Measurements from ENCODE around the gene DHH. TPM values are rescaled to one million over a fixed set of nuclear protein-coding genes. Genes with fewer than 3 reads are reported as not detected.
A peak's percentile ranks its signal among the peaks of the same experiment; 100 is the strongest.
"Not testable (repeated sequence)": the region's sequence is repeated elsewhere in the genome, so short reads cannot be mapped to it uniquely, and the experiment has no call there.

DHH gene
- total RNA-seq, 2 experiments from 2014 or later, result 0.14 TPM; not detected in 1

DNA sequence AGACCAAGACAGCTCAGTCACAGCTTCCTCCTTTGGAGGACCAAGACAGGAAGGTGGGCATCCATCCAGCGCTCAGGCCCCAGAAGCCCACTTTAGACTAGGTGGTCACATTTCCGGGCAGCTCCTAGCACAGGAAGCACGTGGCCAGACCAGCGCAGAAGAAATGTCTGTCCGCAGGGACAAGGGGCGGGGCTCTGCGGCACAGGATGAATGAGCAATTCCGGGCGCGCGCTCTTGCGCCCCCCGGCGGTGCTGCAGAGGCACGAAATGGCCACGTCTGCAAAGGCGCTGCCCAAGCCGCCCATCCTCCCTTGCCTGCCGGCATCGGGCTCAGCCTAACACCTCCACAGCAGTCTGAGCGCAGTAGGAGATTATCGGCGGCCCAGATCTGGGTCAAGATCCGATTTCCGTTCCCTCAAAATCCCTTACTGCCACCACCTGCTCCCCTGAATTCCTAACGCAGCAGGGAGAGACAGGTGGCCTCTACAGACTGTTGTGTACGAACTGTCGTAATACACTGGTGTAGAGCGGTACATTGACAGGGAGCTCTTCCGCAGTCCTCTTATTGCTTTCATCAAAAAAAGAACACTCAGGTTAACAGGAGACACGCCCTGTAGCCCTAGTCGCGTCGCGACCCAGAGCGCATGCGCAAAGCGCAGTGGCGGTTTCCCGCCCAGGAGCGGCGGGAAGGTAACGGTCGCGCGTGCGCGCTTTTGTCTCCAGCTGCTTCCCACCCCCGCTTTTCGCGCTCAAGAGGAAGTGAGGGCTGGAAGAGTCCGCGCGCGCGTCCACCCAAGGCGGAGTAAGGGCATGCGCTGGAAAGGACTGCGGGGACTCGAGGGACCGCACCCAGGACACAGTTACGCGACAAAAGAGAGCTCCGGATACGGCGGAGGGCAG is 35.8 kb upstream of the DHH start:
- ATAC-seq, result peak; percentile 67
- peaks cover 49% of the 10 kb centered on the region for H3K36me3 Mint-ChIP-seq (ENCODE audit: low read depth)
- peaks cover 28% of the 10 kb centered on the region for H3K4me1 Mint-ChIP-seq (ENCODE audit: low read depth)
- H3K4me3 Mint-ChIP-seq, result peak overlapping the region; percentile 83
- peak overlapping the region; percentile 98 for H3K27ac Mint-ChIP-seq
- TF ChIP-seq, protein P1, sequence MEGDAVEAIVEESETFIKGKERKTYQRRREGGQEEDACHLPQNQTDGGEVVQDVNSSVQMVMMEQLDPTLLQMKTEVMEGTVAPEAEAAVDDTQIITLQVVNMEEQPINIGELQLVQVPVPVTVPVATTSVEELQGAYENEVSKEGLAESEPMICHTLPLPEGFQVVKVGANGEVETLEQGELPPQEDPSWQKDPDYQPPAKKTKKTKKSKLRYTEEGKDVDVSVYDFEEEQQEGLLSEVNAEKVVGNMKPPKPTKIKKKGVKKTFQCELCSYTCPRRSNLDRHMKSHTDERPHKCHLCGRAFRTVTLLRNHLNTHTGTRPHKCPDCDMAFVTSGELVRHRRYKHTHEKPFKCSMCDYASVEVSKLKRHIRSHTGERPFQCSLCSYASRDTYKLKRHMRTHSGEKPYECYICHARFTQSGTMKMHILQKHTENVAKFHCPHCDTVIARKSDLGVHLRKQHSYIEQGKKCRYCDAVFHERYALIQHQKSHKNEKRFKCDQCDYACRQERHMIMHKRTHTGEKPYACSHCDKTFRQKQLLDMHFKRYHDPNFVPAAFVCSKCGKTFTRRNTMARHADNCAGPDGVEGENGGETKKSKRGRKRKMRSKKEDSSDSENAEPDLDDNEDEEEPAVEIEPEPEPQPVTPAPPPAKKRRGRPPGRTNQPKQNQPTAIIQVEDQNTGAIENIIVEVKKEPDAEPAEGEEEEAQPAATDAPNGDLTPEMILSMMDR (IDR thresholded peaks at IDR 0.05), result peak; percentile 95
- POLR2A ChIA-PET, result interaction anchor here (0.5 to 5.1 kb wide), 69 partner anchors 9 to 1842 kb away, joined by 3 to 85 read pairs (median 5); partner anchors contain the start of genes ARF3, DDX23, DHH and KMT2D
- intact Hi-C loops (cut with micrococcal nuclease), result loop anchor here (2.0 kb wide), 1 partner anchor 58 kb away; the partner anchor contains the start of gene TUBA1A
- H3K9me3 Mint-ChIP-seq, result no peaks in the 10 kb centered on the region
- CTCF ChIA-PET, result interaction anchor here (0.6 to 4.2 kb wide), 22 partner anchors 11 to 229 kb away, joined by 3 to 52 read pairs (median 4); partner anchors contain the start of genes KMT2D, LMBR1L, TROAP and TUBA1A
- peak; percentile 95 for DNase-seq
- H3K27me3 Mint-ChIP-seq, result no peaks in the 10 kb centered on the region

DNA sequence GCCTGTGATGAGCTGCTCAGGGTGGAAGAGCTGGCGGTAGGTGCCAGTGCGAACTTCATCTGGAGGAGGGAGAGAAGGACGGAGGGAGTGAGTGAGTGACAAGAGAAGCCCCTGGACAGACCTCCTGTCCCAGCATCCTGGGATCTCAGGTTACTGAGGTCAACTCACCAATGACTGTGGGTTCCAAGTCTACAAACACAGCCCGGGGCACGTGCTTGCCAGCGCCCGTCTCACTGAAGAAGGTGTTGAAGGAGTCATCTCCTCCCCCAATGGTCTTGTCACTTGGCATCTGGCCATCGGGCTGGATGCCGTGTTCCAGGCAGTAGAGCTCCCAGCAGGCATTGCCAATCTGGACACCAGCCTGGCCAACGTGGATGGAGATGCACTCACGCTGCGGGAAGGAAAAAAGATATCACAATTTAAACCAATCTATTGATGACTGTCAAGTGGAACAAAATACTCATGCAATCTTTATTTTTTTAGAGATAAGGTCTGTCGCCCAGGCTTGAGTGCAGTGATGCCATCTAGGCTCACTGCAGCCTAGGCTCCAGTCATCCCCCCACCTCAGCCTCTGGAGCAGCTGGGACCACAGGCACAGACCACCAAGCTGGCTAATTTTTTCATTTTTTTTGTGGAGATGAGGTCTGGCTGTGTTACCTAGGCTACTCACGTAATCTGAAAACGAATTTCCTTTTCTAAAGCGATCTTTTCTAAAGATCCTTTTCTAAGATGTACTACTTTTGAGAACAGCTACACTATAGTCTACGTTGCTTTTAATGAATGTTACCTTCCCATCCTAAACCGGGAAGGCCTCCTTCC is 34.9 kb upstream of the DHH start:
- no peaks in the 10 kb centered on the region for H3K9me3 Mint-ChIP-seq
- TF ChIP-seq, protein P1 (IDR thresholded peaks at IDR 0.05), result no peak
- H3K36me3 Mint-ChIP-seq (ENCODE audit: low read depth), result peaks cover 49% of the 10 kb centered on the region
- intact Hi-C loops (cut with micrococcal nuclease), result loop anchor here (2.0 kb wide), 1 partner anchor 59 kb away; the partner anchor contains the start of gene TUBA1A
- POLR2A ChIA-PET, result interaction anchor here (1.0 to 5.1 kb wide), 27 partner anchors 10 to 620 kb away, joined by 3 to 85 read pairs (median 16); partner anchors contain the start of genes DHH, KMT2D, LMBR1L and RHEBL1
- no peaks in the 10 kb centered on the region for H3K27me3 Mint-ChIP-seq
- H3K4me3 Mint-ChIP-seq, result peak overlapping the region; percentile 83
- H3K27ac Mint-ChIP-seq, result peak overlapping the region; percentile 98
- DNase-seq (no peak), ATAC-seq (no peak)
- CTCF ChIA-PET, result interaction anchor here (0.6 to 4.2 kb wide), 17 partner anchors 12 to 229 kb away, joined by 3 to 52 read pairs (median 4); partner anchors contain the start of genes LMBR1L, TROAP and TUBA1A
- H3K4me1 Mint-ChIP-seq (ENCODE audit: low read depth), result peaks cover 28% of the 10 kb centered on the region

DNA sequence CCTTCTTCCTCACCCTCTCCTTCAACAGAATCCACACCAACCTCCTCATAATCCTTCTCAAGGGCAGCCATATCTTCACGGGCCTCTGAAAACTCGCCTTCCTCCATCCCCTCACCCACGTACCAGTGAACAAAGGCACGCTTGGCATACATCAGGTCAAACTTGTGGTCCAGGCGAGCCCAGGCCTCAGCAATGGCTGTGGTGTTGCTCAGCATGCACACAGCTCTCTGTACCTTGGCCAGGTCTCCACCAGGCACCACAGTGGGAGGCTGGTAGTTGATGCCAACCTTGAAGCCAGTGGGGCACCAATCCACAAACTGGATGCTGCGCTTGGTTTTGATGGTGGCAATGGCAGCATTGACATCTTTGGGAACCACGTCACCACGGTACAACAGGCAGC is 33.4 kb upstream of the DHH start:
- Mint-ChIP-seq H3K4me1 (ENCODE audit: low read depth) (peaks cover 22% of the 10 kb centered on the region), H3K4me3 (peak overlapping the region; percentile 61), H3K36me3 (ENCODE audit: low read depth) (peaks cover 46% of the 10 kb centered on the region), H3K27ac (peak overlapping the region; percentile 73)
- intact Hi-C loops (cut with micrococcal nuclease); DNase-seq; ATAC-seq; H3K9me3 Mint-ChIP-seq; H3K27me3 Mint-ChIP-seq: not testable (repeated sequence)
- ChIA-PET CTCF (interaction anchor here (0.7 to 1.5 kb wide), 6 partner anchors 11 to 275 kb away, joined by 3 to 10 read pairs (median 4); partner anchors contain the start of gene LMBR1L), POLR2A (interaction anchor here (0.7 to 5.1 kb wide), 23 partner anchors 8 to 140 kb away, joined by 3 to 56 read pairs (median 5); partner anchors contain the start of genes DHH, KMT2D, LMBR1L and RHEBL1)

DNA sequence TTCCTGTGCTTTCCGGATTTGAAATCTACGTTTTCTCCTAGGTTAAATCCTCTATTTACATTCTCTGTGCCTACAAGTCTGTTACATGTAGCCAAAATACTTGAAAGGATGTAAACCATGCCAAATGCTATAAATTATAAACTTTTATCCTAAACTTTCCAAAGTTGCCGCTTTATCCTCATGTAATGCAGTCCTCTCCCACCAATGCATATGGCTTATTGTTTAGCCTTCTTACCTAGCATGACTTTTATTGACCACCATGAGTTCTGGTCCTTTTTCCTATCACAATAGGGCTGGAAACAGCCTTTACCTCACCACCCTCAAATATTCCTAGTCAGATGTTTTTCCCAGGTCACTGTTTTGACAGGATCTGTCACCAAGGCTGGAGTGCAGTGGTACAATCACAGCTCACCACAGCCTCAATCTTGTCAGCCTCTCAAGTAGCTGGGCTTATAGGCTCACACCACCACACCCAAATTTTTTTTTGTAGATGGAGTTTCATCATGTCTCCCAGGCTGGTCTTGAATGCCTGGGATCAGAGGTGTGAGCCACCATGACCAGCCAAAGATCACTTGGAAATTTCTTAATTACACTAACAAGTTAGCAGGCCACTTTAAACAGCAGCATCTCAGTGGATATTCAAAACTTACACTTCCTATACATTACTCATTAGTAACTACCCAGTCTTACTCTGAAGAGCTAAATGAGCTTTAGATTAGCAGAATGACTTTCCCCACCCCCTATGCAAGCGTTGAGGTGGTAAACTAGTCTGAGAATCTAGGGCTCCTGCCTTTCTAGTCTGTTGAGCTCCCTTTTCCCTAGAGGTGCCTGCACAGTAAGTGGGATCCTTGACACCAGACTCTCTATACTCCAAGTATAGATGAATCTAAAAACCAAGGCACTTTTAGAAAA is 32.5 kb upstream of the DHH start:
- ATAC-seq, result no peak
- intact Hi-C loops (cut with micrococcal nuclease), result no loop called here
- no peaks in the 10 kb centered on the region for H3K9me3 Mint-ChIP-seq
- peak overlapping the region; percentile 61 for H3K4me3 Mint-ChIP-seq
- peaks cover 18% of the 10 kb centered on the region for H3K4me1 Mint-ChIP-seq (ENCODE audit: low read depth)
- ChIA-PET POLR2A (interaction anchor here (0.7 to 3.8 kb wide), 24 partner anchors 9 to 139 kb away, joined by 3 to 36 read pairs (median 4); partner anchors contain the start of genes DHH, KMT2D, LMBR1L and RHEBL1), CTCF (interaction anchor here (0.7 to 1.5 kb wide), 6 partner anchors 10 to 274 kb away, joined by 3 to 10 read pairs (median 4); partner anchors contain the start of gene LMBR1L)
- TF ChIP-seq, protein P1 (IDR thresholded peaks at IDR 0.05), result no peak
- peak overlapping the region; percentile 73 for H3K27ac Mint-ChIP-seq
- no peak for DNase-seq
- H3K36me3 Mint-ChIP-seq (ENCODE audit: low read depth), result peaks cover 46% of the 10 kb centered on the region
- no peaks in the 10 kb centered on the region for H3K27me3 Mint-ChIP-seq

Data from activated CD8-positive, alpha-beta T cell treated with anti-CD3 and anti-CD28 coated beads for 36 hours (primary cell).